Cerebellar nuclear complex (tissue), 1 donor: Measurements from ENCODE around the gene NOL11.
"Not testable (repeated sequence)": the region's sequence is repeated elsewhere in the genome, so short reads cannot be mapped to it uniquely, and the experiment has no call there.

ENCODE experiments used
- DNase-seq, 2 experiments: peaks; one replicate each; lab custom pipeline; 2025; lab: John Stamatoyannopoulos, UW

Gene NOL11

GRCh38 chr17:67754001-67754400 lies 36.3 kb downstream of the NOL11 start:
- no peak for DNase-seq

DNA sequence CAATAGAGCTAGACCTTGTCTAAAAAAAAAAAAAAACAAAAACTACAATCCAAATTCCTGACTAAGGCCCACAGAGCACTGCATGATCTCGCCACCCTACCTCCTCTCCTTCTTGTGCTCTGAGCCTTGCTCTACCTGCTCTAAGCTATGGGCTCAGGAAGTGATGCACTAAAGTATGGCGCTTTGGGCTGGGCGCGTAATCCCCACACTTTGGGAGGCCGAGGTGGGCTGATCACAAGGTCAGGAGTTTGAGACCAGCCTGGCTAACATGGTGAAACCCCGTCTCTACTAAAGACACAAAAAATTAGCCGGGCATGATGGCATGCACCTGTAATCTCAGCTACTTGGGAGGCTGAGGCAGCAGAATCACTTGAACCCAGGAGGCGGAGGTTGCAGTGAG lies 37.0 kb downstream of the NOL11 start:
- not testable (repeated sequence) for DNase-seq

DNA sequence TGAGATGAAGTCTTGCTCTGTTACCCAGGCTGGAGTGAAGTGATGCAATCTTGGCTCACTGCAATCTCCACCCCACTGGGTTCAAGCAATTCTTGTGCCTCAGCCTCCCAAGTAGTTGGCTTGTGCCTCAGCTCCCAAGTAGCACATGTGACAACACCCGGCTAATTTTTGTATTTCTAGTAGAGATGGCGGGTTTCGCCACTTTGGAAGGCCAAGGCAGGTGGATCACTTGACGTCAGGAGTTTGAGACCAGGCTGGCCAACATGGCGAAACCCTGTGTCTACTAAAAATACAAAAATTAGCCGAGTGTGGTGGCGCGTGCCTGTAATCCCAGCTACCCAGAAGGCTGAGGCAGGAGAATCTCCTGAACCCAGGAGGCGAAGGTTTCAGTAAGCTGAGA lies 39.0 kb downstream of the NOL11 start:
- DNase-seq, result not testable (repeated sequence)

DNA sequence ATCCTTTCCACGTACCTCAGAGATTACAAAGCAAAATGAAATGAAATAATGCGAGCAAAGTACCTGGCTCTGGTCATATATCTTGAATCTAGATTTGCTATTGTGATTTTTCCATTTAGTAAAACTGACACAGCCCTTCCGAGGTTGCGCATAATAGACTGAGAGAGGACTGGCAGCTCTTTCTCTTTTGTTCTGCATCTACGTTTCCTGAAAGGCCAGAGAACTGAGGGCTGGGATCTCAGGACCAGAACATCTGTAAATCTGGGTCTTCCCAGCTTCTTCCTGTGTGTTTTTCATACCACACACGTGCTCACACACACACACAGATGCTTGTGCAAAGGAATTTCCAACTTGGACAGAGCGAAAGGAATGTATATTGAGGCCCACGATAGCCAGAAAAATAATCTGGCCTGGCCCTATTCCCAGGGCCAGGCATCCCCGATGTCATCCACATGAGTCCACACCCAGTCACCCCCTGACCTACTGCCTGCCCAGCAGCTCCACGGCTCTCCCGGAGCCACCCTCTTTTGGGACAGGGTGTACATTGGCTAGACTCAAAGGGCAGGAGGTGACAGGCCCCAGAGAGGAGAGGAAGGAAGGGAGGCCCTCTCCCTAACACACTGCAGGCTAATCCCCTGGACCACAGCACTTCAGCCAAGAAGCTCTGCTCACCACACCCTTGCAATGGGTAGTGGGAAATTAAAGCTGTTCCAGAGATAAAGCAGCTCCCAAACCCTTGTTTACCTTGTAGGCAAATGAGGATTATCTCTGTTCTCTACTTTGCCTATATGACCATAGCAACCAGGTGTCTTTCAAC lies 41.8 kb downstream of the NOL11 start:
- no peak for DNase-seq

- DNase-seq, result no peak
Observed at GRCh38 chr17:67765623-67766022, 47.9 kb downstream of the NOL11 start.

GRCh38 chr17:67769231-67769630 lies 51.5 kb downstream of the NOL11 start:
- no peak for DNase-seq

DNA sequence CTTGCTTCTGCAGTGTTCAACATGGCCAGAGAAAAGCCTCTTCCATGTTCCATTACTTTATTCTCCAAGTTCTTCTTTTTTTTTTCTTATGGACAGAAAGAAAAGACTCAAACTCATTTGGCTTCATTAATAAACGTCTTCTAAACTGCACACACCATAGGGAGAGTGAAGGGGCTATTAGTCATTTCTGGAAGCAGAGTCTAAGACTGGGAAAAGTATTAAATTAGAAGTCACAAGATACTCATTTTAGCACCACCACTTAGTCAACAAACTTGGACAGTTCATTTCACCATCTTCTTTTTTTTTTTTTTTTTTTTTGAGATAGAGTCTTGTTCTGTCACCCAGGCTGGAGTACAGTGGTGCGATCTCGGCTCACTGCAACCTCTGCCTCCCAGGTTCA lies 52.8 kb downstream of the NOL11 start:
- DNase-seq, result no peak

DNA sequence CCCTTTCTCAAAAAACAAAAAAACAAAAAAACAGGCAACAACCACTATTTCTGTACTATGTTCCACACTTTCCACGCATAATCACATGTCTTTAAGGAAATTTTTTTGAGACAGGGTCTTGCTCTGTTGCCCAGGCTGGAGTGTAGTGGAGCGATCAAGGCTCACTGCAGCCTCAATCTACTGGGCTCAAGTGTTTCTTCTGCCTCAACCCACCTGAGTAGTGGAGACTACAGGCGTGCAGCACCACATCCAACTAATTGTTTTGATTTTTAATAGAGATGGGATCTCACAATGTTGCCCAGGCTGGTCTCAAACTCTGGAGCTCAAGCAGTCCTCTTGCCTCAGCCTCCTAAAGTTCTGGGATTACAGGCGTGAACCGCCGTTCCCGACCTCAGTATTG lies 54.9 kb downstream of the NOL11 start:
- DNase-seq, result no peak

- DNase-seq, result no peak
Observed at GRCh38 chr17:67773246-67773645, 55.5 kb downstream of the NOL11 start.

DNA sequence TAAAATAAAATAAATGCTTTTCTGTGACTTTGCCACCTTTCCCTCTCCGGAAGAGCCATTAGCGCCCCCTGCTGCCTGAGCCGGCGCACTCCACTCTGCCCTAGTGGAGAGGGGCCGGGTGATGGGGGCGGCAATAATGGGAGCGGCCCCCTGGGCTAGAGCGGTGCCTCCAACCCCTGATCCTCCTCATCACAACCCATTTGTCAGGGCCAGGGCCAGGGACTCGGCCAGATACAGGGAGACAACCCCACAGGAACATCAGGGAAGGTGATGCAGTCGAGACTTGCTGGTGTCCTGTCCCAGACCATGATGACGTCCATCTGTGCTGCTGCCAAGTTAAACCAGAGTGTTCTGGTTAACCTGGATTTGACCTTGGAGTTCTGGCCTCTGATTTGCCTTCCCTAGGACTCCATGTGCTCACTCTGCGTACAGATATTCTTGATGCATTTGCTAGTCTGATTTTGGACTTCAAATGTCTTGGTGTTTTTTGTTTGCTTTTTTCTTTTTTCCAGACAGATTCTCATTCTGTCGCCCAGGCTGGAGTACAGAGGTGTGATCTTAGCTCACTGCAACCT lies 61.4 kb downstream of the NOL11 start:
- DNase-seq, result no peak

DNA sequence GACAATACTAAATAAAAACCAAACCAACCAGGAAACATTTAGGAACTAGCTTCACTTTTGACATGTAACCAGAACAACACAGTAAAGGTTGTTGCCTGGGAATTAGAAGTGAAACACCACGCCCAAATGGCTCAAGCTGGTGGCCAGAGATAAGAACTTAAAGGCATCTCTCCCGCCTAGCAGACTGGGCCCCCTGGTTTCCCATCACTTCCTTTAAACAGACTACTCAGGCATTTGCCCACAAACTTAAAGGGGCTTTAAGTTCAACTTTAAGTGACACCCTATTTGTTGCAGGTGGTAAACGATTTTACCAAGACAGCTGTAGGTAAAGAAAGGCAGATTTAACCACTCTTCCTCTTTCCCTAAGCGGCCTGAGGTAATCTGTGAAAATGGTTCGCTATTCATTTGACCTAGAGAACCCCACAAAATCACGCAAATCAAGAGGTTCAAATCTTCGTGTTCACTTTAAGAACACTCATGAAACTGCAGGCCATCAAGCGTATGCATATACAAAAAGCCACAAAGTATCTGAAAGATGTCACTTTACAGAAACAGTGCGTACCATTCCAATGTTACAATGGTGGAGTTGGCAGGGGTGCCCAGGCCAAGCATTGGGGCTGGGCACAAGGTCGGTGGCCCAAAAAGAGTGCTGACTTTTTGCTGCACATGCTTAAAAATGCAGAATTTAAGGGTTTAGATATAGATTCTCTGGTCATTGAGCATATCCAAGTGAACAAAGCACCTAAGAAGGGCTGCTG lies 66.8 kb downstream of the NOL11 start:
- no peak for DNase-seq

GRCh38 chr17:67785122-67785477 lies 67.4 kb downstream of the NOL11 start:
- DNase-seq, result no peak

DNA sequence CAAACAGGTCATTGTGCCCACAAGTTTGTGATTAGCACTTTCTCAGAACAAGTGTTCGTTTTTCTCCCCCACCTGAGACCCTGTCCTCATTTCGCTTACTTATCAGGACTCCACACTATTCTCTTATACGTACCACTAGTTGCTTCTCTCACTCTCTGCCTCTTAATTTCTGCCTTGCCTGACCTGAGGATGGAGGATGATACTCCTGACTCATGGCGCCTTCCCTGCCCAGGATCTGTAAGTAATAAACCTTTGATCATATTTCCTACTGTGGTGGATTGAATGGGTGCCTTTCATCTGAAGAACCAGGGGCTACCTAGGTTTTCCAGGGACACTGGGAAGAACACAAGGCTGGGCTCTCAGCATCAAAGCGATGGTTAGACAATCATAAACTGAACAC lies 67.8 kb downstream of the NOL11 start:
- no peak for DNase-seq
